PC-3 (cell line): ENCODE results near the gene CDK10. TPM values are rescaled to one million over a fixed set of nuclear protein-coding genes. Genes with fewer than 3 reads are reported as not detected.
"Not testable (repeated sequence)": the region's sequence is repeated elsewhere in the genome, so short reads cannot be mapped to it uniquely, and the experiment has no call there.

Experiments
- ATAC-seq: fragments of 200-7000 bp; cut with Tn5 transposase; 2 replicates; pipeline ENCODE4 v1.9.1; 2020; ENCODE audit warnings: mild to moderate bottlenecking, moderate library complexity
- BruUV-seq: library from RNA; stranded (reverse); fragments of 400-500 nt; replicated peaks from 2 replicates; lab custom pipeline; 2021; lab: Mats Ljungman, UMichigan
- CTCF ChIA-PET: fragments of 300-600 bp; sonication (Branson Sonifier 250); formaldehyde crosslinking; loops from one replicate; lab custom pipeline; 2022; ENCODE audit warnings: antibody characterized with exemption; lab: Charles Lee
- POLR2A ChIA-PET: fragments of 300-600 bp; sonication (Branson Sonifier 250); formaldehyde crosslinking; loops from one replicate; lab custom pipeline; 2022; ENCODE audit warnings: antibody characterized with exemption; ENCODE audit not compliant: unreplicated experiment; lab: Charles Lee
- DNase-seq: peaks from one replicate; pipeline ENCODE4 v3.0.0-alpha.2; 2015
- H2AFZ ChIP-seq: fragments of 300-600 bp; sonication (generic); 2 replicates; pipeline ENCODE4 v1.6.0; 2016; ENCODE audit warnings: antibody characterized with exemption, low read length
- H3F3A ChIP-seq: fragments of 300-600 bp; sonication (generic); one replicate; pipeline ENCODE4 v1.6.0; 2017; ENCODE audit warnings: antibody characterized with exemption, low read length, control low read depth, mild to moderate bottlenecking; ENCODE audit not compliant: unreplicated experiment
- H3K27ac ChIP-seq: fragments of 300-600 bp; sonication (generic); 2 replicates; pipeline ENCODE4 v1.5.1; 2016; ENCODE audit warnings: mild to moderate bottlenecking, low read length
- H3K27me3 ChIP-seq: fragments of 300-600 bp; sonication (generic); 2 replicates; pipeline ENCODE4 v1.6.1; 2016; ENCODE audit warnings: low read length, mixed read lengths
- H3K36me3 ChIP-seq: fragments of 300-600 bp; sonication (generic); 2 replicates; pipeline ENCODE4 v1.6.1; 2016; ENCODE audit warnings: low read depth, mixed run types, low read length, mixed read lengths
- H3K4me1 ChIP-seq: fragments of 300-600 bp; sonication (generic); 2 replicates; pipeline ENCODE4 v1.5.1; 2016; ENCODE audit warnings: low read length; ENCODE audit not compliant: insufficient read depth
- H3K4me2 ChIP-seq: fragments of 300-600 bp; sonication (generic); 2 replicates; pipeline ENCODE4 v1.6.0; 2016; ENCODE audit warnings: low read length
- H3K4me3 ChIP-seq: fragments of 300-600 bp; sonication (generic); 2 replicates; pipeline ENCODE4 v1.5.1; 2016; ENCODE audit warnings: mild to moderate bottlenecking, low read length, mixed read lengths
- H3K79me2 ChIP-seq: fragments of 300-600 bp; sonication (generic); 2 replicates; pipeline ENCODE4 v1.6.1; 2017; ENCODE audit warnings: low read length, mixed read lengths
- H3K9ac ChIP-seq: fragments of 300-600 bp; sonication (generic); 2 replicates; pipeline ENCODE4 v1.6.0; 2016; ENCODE audit warnings: mild to moderate bottlenecking, low read length
- H3K9me2 ChIP-seq: fragments of 300-600 bp; sonication (generic); replicated peaks from 2 replicates; pipeline ENCODE4 v1.6.1; 2016; ENCODE audit warnings: mixed run types, low read length, mixed read lengths
- H3K9me3 ChIP-seq: fragments of 300-600 bp; sonication (generic); 2 replicates; pipeline ENCODE4 v1.6.1; 2016; ENCODE audit warnings: low read length, mixed read lengths
- H4K20me1 ChIP-seq: fragments of 300-600 bp; sonication (generic); 2 replicates; pipeline ENCODE4 v1.6.1; 2016; ENCODE audit warnings: low read length, mixed read lengths
- EZH2 ChIP-seq: fragments of 300-600 bp; sonication (generic); IDR thresholded peaks from one replicate; pipeline ENCODE4 v1.6.1; 2017; ENCODE audit warnings: antibody characterized with exemption, mild to moderate bottlenecking, low read length; ENCODE audit not compliant: unreplicated experiment
- EZH2phosphoT487 ChIP-seq: fragments of 300-600 bp; sonication (generic); IDR thresholded peaks from 2 replicates; pipeline ENCODE4 v1.6.1; 2018; ENCODE audit warnings: mild to moderate bottlenecking, antibody characterized with exemption, low read length, borderline replicate concordance
- intact Hi-C: fragments of 100-400 bp; cut with micrococcal nuclease; formaldehyde crosslinking; loops from 2 replicates; pipeline ENCODE4 v1.9.0; 2023
- total RNA-seq: library from RNA; depleted of rRNA; stranded (reverse); fragments of >200 nt; gene quantifications from 2 replicates; pipeline ENCODE4 v1.2.3, GENCODE V29; 2014
- TF ChIP-seq, protein P1 (sequence below): fragments of 300-600 bp; sonication (generic); conservative IDR thresholded peaks from 2 replicates; pipeline ENCODE4 v1.5.1; 2017; ENCODE audit warnings: antibody characterized with exemption, low read depth, mild to moderate bottlenecking, low read length

The CDK10 gene
- total RNA-seq, 1 experiment from 2014 or later, result 50.0 TPM

DNA sequence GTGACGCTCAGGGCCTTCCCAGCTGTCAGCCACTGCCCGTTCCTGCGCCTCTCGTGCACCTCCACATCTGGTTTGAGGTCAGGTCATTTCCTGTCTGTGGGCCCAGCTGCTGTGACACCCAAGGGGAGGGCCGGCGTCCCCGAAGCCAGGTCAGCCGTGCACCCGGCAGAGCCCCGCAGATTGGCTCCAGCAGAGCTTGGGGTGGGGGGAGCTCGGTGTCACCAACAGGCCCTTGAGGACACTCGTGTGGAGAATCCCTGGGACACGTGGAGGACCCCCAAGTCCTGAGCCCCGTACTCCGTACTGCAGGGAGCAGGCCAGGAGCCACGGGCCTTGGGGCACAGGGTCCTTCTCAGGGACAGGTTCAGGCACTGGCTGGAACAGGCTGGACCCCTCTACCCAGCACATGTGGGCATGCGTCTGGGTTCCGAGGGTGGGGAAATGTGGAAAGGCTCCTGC lies 10.2 kb downstream of the CDK10 start:
- no peaks in the 10 kb centered on the region for H3K79me2 ChIP-seq
- H2AFZ ChIP-seq, result no peak overlapping the region
- POLR2A ChIA-PET, result no interaction called here
- intact Hi-C loops, result no loop called here
- BruUV-seq, result no TSS peak
- H3K9me3 ChIP-seq, result no peaks in the 10 kb centered on the region
- no peak overlapping the region for H3K27ac ChIP-seq
- TF ChIP-seq, protein P1, sequence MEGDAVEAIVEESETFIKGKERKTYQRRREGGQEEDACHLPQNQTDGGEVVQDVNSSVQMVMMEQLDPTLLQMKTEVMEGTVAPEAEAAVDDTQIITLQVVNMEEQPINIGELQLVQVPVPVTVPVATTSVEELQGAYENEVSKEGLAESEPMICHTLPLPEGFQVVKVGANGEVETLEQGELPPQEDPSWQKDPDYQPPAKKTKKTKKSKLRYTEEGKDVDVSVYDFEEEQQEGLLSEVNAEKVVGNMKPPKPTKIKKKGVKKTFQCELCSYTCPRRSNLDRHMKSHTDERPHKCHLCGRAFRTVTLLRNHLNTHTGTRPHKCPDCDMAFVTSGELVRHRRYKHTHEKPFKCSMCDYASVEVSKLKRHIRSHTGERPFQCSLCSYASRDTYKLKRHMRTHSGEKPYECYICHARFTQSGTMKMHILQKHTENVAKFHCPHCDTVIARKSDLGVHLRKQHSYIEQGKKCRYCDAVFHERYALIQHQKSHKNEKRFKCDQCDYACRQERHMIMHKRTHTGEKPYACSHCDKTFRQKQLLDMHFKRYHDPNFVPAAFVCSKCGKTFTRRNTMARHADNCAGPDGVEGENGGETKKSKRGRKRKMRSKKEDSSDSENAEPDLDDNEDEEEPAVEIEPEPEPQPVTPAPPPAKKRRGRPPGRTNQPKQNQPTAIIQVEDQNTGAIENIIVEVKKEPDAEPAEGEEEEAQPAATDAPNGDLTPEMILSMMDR, result no peak
- TF ChIP-seq EZH2 (no peak), EZH2phosphoT487 (no peak)
- H3K4me2 ChIP-seq, result no peak overlapping the region
- no peak overlapping the region for H3K4me3 ChIP-seq
- no peaks in the 10 kb centered on the region for H4K20me1 ChIP-seq
- H3K9me2 ChIP-seq, result no peaks in the 10 kb centered on the region
- no peaks in the 10 kb centered on the region for H3K36me3 ChIP-seq
- no peaks in the 10 kb centered on the region for H3F3A ChIP-seq
- ATAC-seq (no peak), DNase-seq (no peak)
- peaks cover 9% of the 10 kb centered on the region for H3K4me1 ChIP-seq
- H3K27me3 ChIP-seq, result no peaks in the 10 kb centered on the region
- H3K9ac ChIP-seq, result no peak overlapping the region
- CTCF ChIA-PET, result no interaction called here

DNA sequence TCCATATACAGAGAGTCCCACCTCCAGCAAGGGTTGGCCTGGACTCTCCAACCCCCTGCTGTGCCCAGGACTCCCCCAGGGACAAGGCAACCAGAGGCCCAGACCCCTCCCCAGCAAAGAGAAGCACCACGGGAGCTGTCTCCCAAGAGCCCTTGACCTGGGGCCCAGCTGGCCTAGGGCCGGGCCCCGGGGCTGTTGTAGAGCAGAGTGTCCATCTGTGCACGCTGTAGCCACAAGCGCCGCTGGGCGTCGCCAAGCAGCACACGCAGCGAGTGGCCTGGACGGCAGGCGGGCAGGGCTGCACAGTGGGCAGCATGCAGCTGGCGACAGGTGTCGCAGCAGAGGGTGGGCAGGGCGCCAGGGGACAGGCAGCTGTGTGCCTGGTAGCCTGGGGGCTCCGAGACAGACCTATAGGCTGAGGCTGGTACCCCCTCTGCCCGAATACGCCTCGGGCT lies 10.7 kb downstream of the CDK10 start:
- H3K27me3 ChIP-seq, result no peaks in the 10 kb centered on the region
- no peaks in the 10 kb centered on the region for H3F3A ChIP-seq
- H3K27ac ChIP-seq, result no peak overlapping the region
- no peak overlapping the region for H3K4me2 ChIP-seq
- no peaks in the 10 kb centered on the region for H3K79me2 ChIP-seq
- ATAC-seq (no peak), DNase-seq (no peak)
- intact Hi-C loops, result no loop called here
- TF ChIP-seq, protein P1, result no peak
- TF ChIP-seq EZH2phosphoT487 (no peak), EZH2 (no peak)
- no peak overlapping the region for H3K9ac ChIP-seq
- H3K9me2 ChIP-seq, result no peaks in the 10 kb centered on the region
- no peaks in the 10 kb centered on the region for H3K9me3 ChIP-seq
- BruUV-seq, result no TSS peak
- H3K4me1 ChIP-seq, result peaks cover 9% of the 10 kb centered on the region
- H4K20me1 ChIP-seq, result no peaks in the 10 kb centered on the region
- no peak overlapping the region for H3K4me3 ChIP-seq
- no peak overlapping the region for H2AFZ ChIP-seq
- POLR2A ChIA-PET, result no interaction called here
- H3K36me3 ChIP-seq, result no peaks in the 10 kb centered on the region
- CTCF ChIA-PET, result no interaction called here

DNA sequence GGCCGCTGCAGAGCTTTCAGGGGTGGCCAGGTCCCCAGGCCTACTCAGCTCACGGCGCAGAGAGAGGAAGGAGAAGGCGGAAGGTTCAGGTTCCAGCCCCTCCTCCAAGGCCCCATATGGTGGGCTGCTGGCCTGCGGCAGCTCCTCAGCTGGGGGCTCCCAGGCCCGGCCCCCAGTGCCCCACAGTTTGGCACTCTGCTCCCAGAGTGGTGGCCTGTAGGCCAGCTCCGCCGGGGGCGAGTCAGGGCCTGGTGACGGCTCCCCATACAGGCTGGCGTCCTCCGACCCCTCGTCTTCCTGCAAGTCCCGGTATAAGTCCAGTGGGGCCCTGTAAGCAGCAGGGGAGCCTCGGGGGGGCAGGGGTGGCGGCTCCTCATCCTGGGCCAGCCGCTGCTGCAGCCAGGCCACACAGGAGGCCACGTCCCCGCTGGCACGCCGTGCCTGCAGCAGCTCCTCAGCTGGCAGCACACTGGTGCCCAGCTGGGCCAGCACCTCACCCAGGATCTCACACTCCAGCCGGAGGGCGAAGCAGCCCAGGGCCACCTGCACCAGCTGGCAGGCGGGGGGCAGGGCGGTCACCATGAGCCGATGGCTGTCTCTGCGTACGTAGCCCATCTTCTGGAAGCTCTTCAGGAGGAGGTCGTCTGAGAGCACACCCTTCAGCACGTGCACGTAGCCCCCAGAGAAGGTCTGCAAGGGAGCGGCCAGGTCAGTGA lies 11.3 kb downstream of the CDK10 start:
- no peak overlapping the region for H3K4me3 ChIP-seq
- no peaks in the 10 kb centered on the region for H3K27me3 ChIP-seq
- no peak overlapping the region for H3K4me2 ChIP-seq
- H3K9me3 ChIP-seq, result no peaks in the 10 kb centered on the region
- intact Hi-C loops, result no loop called here
- ChIA-PET CTCF (no interaction called here), POLR2A (interaction anchor here (0.6 kb wide), 1 partner anchor 175 kb away, joined by 5 read pairs; the partner anchor contains the start of gene TCF25)
- H3K9ac ChIP-seq, result no peak overlapping the region
- no peaks in the 10 kb centered on the region for H3K9me2 ChIP-seq
- no peak for DNase-seq
- H3K36me3 ChIP-seq, result no peaks in the 10 kb centered on the region
- BruUV-seq, result no TSS peak
- no peaks in the 10 kb centered on the region for H3K79me2 ChIP-seq
- H2AFZ ChIP-seq, result no peak overlapping the region
- no peak overlapping the region for H3K27ac ChIP-seq
- H3F3A ChIP-seq, result no peaks in the 10 kb centered on the region
- no peak for TF ChIP-seq EZH2phosphoT487
- TF ChIP-seq, protein P1, result no peak
- TF ChIP-seq EZH2, result no peak
- H4K20me1 ChIP-seq, result no peaks in the 10 kb centered on the region
- peaks cover 9% of the 10 kb centered on the region for H3K4me1 ChIP-seq
- ATAC-seq, result no peak

- H4K20me1 ChIP-seq, DNase-seq, H3K79me2 ChIP-seq, intact Hi-C loops, H3K4me3 ChIP-seq, POLR2A ChIA-PET, H3F3A ChIP-seq, H3K4me1 ChIP-seq, H3K9me3 ChIP-seq, H3K27me3 ChIP-seq, CTCF ChIA-PET, H3K9me2 ChIP-seq, H3K9ac ChIP-seq, H2AFZ ChIP-seq, H3K4me2 ChIP-seq, H3K27ac ChIP-seq, ATAC-seq, BruUV-seq, H3K36me3 ChIP-seq: not testable (repeated sequence)
These were observed 12.2 kb downstream of the CDK10 start for GRCh38 chr16:89698717-89699116.
